ENCODE results near the gene SERPINA12. TPM values are rescaled to one million over a fixed set of nuclear protein-coding genes. Genes with fewer than 3 reads are reported as not detected.

Gene SERPINA12
- total RNA-seq, 1 donor = not detected

GRCh38 chr14:94451091-94451771 is 58.0 kb downstream of the SERPINA12 start:
- TF ChIP-seq CTCF (IDR thresholded peaks at IDR 0.05; ENCODE audit: insufficient read depth, low read length) = no peak
- DNase-seq (ENCODE audit: low read depth) = no peak

GRCh38 chr14:94450722-94451090 is 58.6 kb downstream of the SERPINA12 start:
- no peak overlapping the region for H3K4me3 ChIP-seq (ENCODE audit: low read depth, low read length)
- TF ChIP-seq CTCF (IDR thresholded peaks at IDR 0.05; ENCODE audit: insufficient read depth, low read length) = no peak
- no peak for DNase-seq (ENCODE audit: low read depth)

More at GRCh38 chr14:94451091-94451771, 58.0 kb downstream of the SERPINA12 start:
- H3K4me3 ChIP-seq (ENCODE audit: low read depth, low read length) = no peak overlapping the region

GRCh38 chr14:94449930-94450329 is 59.3 kb downstream of the SERPINA12 start:
- TF ChIP-seq CTCF (IDR thresholded peaks at IDR 0.05; ENCODE audit: insufficient read depth, low read length) = no peak
- H3K4me3 ChIP-seq (ENCODE audit: low read depth, low read length) = no peak overlapping the region
- DNase-seq (ENCODE audit: low read depth) = no peak

- TF ChIP-seq CTCF (IDR thresholded peaks at IDR 0.05; ENCODE audit: insufficient read depth, low read length) = no peak
- H3K4me3 ChIP-seq (ENCODE audit: low read depth, low read length) = no peak overlapping the region
- no peak for DNase-seq (ENCODE audit: low read depth)
These were observed 61.0 kb downstream of the SERPINA12 start for GRCh38 chr14:94448071-94448808.

GRCh38 chr14:94447206-94447605 is 62.1 kb downstream of the SERPINA12 start:
- no peak for TF ChIP-seq CTCF (IDR thresholded peaks at IDR 0.05; ENCODE audit: insufficient read depth, low read length)
- no peak overlapping the region for H3K4me3 ChIP-seq (ENCODE audit: low read depth, low read length)
- DNase-seq (ENCODE audit: low read depth) = no peak

GRCh38 chr14:94446126-94446525 is 63.1 kb downstream of the SERPINA12 start:
- TF ChIP-seq CTCF (IDR thresholded peaks at IDR 0.05; ENCODE audit: insufficient read depth, low read length) = no peak
- H3K4me3 ChIP-seq (ENCODE audit: low read depth, low read length) = no peak overlapping the region
- DNase-seq (ENCODE audit: low read depth) = no peak
